OCI-LY3 (cell line): ENCODE measurements around the gene NEK10.

Experiments
- EZH2phosphoT487 ChIP-seq: fragments of 200-600 bp; shearing (Covaris generic); IDR thresholded peaks from 2 replicates; pipeline ENCODE4 v1.6.1; 2018; ENCODE audit warnings: antibody characterized with exemption, mixed run types, low read depth
- TF ChIP-seq, protein P1 (sequence below): fragments of 200-600, 300-600 bp; sonication (generic); IDR thresholded peaks from 2 replicates; pipeline ENCODE4 v1.5.1; 2014; ENCODE audit warnings: antibody characterized with exemption, low read length, low read depth

DNA sequence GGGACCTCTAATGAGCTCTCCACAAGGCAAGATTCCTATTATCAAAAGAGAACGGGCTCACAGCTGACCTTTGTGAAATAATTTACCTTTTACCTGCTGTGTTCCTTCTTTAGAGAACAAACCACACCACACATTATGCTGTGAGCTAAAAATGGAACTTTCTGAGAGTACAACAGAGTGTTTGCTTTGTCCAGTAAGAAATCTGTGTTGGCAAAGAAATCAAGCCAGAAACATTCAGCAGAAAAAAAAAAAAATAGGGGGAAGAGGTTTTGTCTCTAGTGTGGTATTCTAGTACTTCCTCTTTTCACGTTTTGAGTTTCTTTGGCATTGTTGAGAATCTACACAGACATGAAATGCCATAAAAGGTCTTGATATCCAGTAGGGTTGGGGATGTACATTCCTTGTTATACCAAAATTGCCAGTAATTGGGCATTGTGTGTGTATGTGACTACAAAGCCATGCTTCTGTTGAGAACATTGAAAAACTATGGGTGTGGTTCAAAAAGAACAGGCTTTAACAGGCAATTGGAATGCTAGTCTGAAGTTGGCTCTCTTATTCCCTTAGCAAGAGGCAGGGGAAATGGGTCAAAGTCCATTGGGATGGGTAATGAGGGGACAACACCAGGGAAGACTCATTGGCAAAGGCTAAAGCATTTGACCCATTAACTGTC, 273.5 kb downstream of the NEK10 start:
- TF ChIP-seq, protein P1, sequence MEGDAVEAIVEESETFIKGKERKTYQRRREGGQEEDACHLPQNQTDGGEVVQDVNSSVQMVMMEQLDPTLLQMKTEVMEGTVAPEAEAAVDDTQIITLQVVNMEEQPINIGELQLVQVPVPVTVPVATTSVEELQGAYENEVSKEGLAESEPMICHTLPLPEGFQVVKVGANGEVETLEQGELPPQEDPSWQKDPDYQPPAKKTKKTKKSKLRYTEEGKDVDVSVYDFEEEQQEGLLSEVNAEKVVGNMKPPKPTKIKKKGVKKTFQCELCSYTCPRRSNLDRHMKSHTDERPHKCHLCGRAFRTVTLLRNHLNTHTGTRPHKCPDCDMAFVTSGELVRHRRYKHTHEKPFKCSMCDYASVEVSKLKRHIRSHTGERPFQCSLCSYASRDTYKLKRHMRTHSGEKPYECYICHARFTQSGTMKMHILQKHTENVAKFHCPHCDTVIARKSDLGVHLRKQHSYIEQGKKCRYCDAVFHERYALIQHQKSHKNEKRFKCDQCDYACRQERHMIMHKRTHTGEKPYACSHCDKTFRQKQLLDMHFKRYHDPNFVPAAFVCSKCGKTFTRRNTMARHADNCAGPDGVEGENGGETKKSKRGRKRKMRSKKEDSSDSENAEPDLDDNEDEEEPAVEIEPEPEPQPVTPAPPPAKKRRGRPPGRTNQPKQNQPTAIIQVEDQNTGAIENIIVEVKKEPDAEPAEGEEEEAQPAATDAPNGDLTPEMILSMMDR: no peak
- TF ChIP-seq EZH2phosphoT487: no peak
